ENCODE measurements around the gene ZNF598. TPM values are rescaled to one million over a fixed set of nuclear protein-coding genes. Genes with fewer than 3 reads are reported as not detected.
A peak's percentile ranks its signal among the peaks of the same experiment; 100 is the strongest.

ZNF598 gene
- total and polyA plus RNA-seq, 2 of the 13 experiments (the other 11 are each of a cell fraction or from before 2014, with no cell fraction given) = 13.5 to 14.2 TPM

DNA sequence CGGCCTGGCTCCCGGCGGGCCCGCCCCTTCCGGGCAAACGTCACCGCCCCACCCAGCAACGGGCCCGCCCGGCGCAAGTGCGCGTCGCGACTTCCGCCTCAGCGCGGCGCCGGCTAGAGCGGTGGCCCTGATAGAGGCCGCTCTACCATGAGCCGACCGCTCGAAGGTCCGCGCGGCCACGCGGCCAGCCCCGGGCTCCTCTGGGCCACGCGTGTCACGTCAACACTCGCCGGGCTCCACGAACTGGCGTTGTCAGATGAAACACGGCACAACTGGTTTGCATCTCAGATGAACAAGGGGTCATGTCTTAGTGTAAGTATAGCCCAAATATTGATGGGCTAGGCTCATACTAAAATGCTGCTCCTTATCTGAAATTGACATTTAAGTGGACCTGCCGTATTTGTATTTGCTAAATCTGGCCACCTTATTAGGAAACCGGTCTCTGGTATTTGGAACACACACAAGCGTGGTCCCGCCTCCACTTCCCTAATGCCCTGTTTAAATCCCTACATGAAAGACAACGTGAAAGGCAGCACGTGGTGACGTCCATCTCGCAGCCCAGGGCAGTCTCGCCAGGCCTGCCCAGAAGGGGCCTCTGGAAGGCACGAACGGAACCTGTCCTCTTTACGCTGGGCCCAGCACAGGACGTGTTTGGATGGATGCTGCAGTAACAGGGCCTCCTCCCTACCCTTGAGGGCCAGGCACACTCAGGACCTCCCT is at the start of gene ZNF598 (continued):
- TF ChIP-seq, protein P1, sequence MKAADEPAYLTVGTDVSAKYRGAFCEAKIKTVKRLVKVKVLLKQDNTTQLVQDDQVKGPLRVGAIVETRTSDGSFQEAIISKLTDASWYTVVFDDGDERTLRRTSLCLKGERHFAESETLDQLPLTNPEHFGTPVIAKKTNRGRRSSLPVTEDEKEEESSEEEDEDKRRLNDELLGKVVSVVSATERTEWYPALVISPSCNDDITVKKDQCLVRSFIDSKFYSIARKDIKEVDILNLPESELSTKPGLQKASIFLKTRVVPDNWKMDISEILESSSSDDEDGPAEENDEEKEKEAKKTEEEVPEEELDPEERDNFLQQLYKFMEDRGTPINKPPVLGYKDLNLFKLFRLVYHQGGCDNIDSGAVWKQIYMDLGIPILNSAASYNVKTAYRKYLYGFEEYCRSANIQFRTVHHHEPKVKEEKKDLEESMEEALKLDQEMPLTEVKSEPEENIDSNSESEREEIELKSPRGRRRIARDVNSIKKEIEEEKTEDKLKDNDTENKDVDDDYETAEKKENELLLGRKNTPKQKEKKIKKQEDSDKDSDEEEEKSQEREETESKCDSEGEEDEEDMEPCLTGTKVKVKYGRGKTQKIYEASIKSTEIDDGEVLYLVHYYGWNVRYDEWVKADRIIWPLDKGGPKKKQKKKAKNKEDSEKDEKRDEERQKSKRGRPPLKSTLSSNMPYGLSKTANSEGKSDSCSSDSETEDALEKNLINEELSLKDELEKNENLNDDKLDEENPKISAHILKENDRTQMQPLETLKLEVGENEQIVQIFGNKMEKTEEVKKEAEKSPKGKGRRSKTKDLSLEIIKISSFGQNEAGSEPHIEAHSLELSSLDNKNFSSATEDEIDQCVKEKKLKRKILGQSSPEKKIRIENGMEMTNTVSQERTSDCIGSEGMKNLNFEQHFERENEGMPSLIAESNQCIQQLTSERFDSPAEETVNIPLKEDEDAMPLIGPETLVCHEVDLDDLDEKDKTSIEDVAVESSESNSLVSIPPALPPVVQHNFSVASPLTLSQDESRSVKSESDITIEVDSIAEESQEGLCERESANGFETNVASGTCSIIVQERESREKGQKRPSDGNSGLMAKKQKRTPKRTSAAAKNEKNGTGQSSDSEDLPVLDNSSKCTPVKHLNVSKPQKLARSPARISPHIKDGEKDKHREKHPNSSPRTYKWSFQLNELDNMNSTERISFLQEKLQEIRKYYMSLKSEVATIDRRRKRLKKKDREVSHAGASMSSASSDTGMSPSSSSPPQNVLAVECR (CRISPR knock-in tag; IDR thresholded peaks at IDR 0.05; ENCODE audit: borderline replicate concordance) = peak; percentile 91
- TF ChIP-seq NFYB (CRISPR knock-in tag; IDR thresholded peaks at IDR 0.05) (no peak), STAT5B (CRISPR knock-in tag; IDR thresholded peaks at IDR 0.05) (no peak), ZNF747 (CRISPR knock-in tag; IDR thresholded peaks at IDR 0.05; ENCODE audit: borderline replicate concordance) (no peak), JUNB (CRISPR knock-in tag; IDR thresholded peaks at IDR 0.05; ENCODE audit: borderline replicate concordance) (no peak), ZBTB1 (CRISPR knock-in tag; IDR thresholded peaks at IDR 0.05; ENCODE audit: borderline replicate concordance) (no peak), ZNF670 (CRISPR knock-in tag; IDR thresholded peaks at IDR 0.05; ENCODE audit: borderline replicate concordance) (peak; percentile 73; the same call in 1 of the 2 replicates), ZNF766 (CRISPR knock-in tag; IDR thresholded peaks at IDR 0.05; ENCODE audit: borderline replicate concordance) (no peak; the same call in 1 of the 2 replicates), ZNF550 (CRISPR knock-in tag; IDR thresholded peaks at IDR 0.05; ENCODE audit: borderline replicate concordance) (peak; percentile 53; the same call in 1 of the 2 replicates), SRY (CRISPR knock-in tag; IDR thresholded peaks at IDR 0.05) (peak; percentile 78; the same call in 1 of the 2 replicates), ZNF562 (CRISPR knock-in tag; IDR thresholded peaks at IDR 0.05; ENCODE audit: borderline replicate concordance) (no peak), TARDBP (CRISPR knock-in tag; IDR thresholded peaks at IDR 0.05) (peak; percentile 28; the same call in 1 of the 2 replicates), ZNF367 (CRISPR knock-in tag; IDR thresholded peaks at IDR 0.05; ENCODE audit: borderline replicate concordance) (no peak)
- TF ChIP-seq, protein P2, sequence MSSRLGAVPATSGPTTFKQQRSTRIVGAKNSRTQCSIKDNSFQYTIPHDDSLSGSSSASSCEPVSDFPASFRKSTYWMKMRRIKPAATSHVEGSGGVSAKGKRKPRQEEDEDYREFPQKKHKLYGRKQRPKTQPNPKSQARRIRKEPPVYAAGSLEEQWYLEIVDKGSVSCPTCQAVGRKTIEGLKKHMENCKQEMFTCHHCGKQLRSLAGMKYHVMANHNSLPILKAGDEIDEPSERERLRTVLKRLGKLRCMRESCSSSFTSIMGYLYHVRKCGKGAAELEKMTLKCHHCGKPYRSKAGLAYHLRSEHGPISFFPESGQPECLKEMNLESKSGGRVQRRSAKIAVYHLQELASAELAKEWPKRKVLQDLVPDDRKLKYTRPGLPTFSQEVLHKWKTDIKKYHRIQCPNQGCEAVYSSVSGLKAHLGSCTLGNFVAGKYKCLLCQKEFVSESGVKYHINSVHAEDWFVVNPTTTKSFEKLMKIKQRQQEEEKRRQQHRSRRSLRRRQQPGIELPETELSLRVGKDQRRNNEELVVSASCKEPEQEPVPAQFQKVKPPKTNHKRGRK (CRISPR knock-in tag; IDR thresholded peaks at IDR 0.05) = no peak
- TF ChIP-seq, protein P3, sequence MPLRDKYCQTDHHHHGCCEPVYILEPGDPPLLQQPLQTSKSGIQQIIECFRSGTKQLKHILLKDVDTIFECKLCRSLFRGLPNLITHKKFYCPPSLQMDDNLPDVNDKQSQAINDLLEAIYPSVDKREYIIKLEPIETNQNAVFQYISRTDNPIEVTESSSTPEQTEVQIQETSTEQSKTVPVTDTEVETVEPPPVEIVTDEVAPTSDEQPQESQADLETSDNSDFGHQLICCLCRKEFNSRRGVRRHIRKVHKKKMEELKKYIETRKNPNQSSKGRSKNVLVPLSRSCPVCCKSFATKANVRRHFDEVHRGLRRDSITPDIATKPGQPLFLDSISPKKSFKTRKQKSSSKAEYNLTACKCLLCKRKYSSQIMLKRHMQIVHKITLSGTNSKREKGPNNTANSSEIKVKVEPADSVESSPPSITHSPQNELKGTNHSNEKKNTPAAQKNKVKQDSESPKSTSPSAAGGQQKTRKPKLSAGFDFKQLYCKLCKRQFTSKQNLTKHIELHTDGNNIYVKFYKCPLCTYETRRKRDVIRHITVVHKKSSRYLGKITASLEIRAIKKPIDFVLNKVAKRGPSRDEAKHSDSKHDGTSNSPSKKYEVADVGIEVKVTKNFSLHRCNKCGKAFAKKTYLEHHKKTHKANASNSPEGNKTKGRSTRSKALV (CRISPR knock-in tag; IDR thresholded peaks at IDR 0.05) = no peak

Data from HepG2 (cell line).